GM12801 (cell line): ENCODE results near the gene FEZF1.

Source experiments
- CTCF ChIP-seq: IDR thresholded peaks from one replicate; pipeline ENCODE4 v1.5.1; 2011; ENCODE audit warnings: control low read depth; ENCODE audit not compliant: insufficient read length; ENCODE audit errors: extremely low read depth

FEZF1 gene

GRCh38 chr7:122273117-122273516 is 31.4 kb downstream of the FEZF1 start:
- no peak for TF ChIP-seq CTCF

DNA sequence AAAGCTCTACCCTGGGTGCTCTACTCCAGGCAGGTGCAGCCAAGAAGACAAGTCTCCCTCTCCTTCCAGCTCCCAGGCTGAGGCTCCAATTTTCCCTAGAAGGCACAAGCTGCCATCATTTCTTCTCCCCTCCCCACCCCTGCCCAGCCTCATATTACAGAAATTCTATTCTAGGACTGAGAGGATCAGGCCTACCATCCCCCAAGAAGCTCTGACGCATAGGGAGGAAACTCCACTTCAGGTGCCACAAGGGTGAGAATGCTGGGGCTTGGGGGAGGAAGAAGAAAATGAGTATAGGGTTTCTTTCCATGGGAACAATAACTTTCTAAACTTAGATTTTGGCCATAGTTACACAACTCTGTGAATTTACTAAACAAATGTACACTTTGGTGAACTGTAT is 35.3 kb downstream of the FEZF1 start:
- TF ChIP-seq CTCF, result no peak

DNA sequence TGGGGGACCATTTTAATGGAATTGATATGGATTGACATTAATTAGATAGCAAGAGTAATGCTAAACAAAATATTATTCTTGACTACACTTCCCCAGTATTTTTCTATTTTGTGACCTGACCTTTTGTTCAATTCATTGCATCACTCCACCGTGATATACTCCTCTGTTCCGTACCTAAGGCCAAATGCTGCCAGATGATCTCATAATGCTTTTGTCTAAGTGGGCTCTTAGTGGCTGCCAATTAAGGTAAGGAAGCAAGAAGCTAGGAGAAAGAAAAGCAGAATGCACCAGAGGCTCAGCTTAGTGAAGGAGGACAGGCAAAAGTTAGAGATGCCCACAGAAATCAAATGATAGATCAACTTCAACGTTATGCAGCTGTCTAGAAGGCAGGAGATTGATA is 36.4 kb downstream of the FEZF1 start:
- no peak for TF ChIP-seq CTCF

DNA sequence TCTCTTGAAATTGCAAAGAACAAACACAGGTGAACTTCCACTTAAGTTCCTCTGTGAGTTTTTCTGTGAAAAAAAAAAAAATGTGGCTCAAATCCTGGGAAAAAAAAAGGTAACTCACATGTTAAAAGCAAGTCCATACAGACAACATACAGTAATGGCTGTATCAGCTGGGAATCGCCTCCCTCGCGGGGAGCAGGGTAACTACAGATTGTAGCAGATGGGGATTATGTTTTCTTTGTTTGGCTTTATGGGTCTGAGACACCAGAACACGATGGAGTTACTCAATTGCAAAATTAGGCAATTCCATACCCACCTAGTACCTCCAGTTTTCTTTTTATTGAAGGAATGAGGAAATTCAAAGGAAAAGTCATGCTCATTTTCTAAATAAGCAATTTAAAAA is 42.3 kb downstream of the FEZF1 start:
- no peak for TF ChIP-seq CTCF

DNA sequence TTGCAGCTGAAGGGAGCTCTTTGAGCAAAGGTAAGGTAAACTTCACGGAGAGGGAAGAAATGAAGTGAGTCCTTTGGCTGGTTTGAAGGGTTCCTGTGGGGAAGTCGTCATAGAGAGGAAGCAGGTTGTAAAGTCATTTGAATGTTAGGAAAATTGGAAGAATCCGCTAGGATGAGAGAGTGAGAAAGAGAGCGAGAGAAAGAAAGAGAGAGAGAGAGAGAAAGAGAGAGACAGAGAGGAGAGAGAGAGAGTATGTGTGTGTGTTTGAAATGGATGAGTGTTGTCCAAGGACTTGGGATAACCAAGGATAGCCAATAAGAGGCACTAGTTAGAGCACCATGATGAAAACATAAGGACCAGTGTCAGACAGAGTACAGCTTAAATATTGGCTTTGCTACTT is 43.1 kb downstream of the FEZF1 start:
- no peak for TF ChIP-seq CTCF

GRCh38 chr7:122261016-122261415 is 43.5 kb downstream of the FEZF1 start:
- TF ChIP-seq CTCF, result no peak

- no peak for TF ChIP-seq CTCF
Observed at GRCh38 chr7:122260336-122260735, 44.2 kb downstream of the FEZF1 start.

DNA sequence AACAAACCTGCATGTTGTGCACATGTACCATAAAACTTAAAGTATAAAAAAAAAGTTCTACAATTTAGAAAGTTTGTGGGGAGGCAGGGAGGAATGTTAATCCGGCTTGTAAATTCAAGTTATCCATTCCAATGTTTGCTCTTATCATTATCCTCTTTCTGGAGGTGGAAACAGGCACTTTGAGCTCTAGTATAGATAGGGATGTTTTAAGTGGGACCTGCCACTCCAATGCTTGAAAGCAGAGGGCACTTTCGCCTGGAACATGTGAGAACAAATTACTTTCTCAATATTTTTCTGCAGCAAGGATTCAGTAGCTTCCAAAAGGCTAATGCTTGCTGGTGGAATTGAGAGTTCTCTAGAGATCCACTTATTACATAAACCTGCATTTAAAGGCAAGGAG is 45.6 kb downstream of the FEZF1 start:
- no peak for TF ChIP-seq CTCF
